HCT116 (cell line): ENCODE measurements around the gene TMEM242. TPM values are rescaled to one million over a fixed set of nuclear protein-coding genes. Genes with fewer than 3 reads are reported as not detected.

Source experiments
- ATAC-seq: fragments of 200-7000 bp; cut with Tn5 transposase; 2 replicates; pipeline ENCODE4 v1.9.1; 2020; ENCODE audit warnings: mild to moderate bottlenecking, moderate library complexity
- BruUV-seq: library from RNA; stranded (reverse); fragments of 400-500 nt; replicated peaks from 2 replicates; lab custom pipeline; 2021; lab: Mats Ljungman, UMichigan
- CTCF ChIA-PET: fragments of 300-600 bp; sonication (Branson Sonifier 250); formaldehyde crosslinking; loops from one replicate; lab custom pipeline; 2021; ENCODE audit warnings: antibody characterized with exemption; lab: Charles Lee
- POLR2A ChIA-PET: fragments of 300-600, 350-600 bp; sonication (Branson Sonifier 250); formaldehyde crosslinking; loops from one replicate; lab custom pipeline; 2021; ENCODE audit warnings: antibody characterized with exemption; lab: Charles Lee
- RAD21 ChIA-PET, 2 experiments: fragments of 300-600 bp; sonication (Branson Sonifier 250); formaldehyde crosslinking; loops; one replicate each; lab custom pipeline; 2023; ENCODE audit warnings: low total read pairs in 2 of 2; ENCODE audit not compliant: uncharacterized antibody in 2 of 2, unreplicated experiment in 2 of 2, low non-redundant PET in 1 of 2; lab: Charles Lee
- DNase-seq: peaks from one replicate; pipeline ENCODE4 v3.0.0-alpha.2; 2010; ENCODE audit warnings: low read depth, low spot score
- H2AFZ ChIP-seq: fragments of 200-600 bp; shearing (Covaris generic), sonication (generic); 2 replicates; pipeline ENCODE4 v1.6.1; 2017; ENCODE audit warnings: low read depth, mixed run types, mixed read lengths, antibody characterized with exemption, low read length; ENCODE audit not compliant: poor library complexity, severe bottlenecking
- H3K27ac ChIP-seq: 2 replicates; pipeline ENCODE4 v1.5.1; 2012; ENCODE audit warnings: low read depth, low read length
- H3K27me3 ChIP-seq: fragments of 200-600 bp; sonication (generic); 2 replicates; pipeline ENCODE4 v1.6.1; 2016; ENCODE audit warnings: mixed run types, low read length, mixed read lengths; ENCODE audit not compliant: insufficient read depth
- H3K36me3 ChIP-seq, 2 experiments: fragments of 200-500 bp in 1 of 2; fragments of 200-600 bp in 1 of 2; sonication (Bioruptor generic) in 1 of 2; sonication (generic) in 1 of 2; 2 replicates each; pipeline versions ENCODE4 v1.5.1 to v1.6.1; 2014 to 2016; ENCODE audit warnings: low read length in 2 of 2, inconsistent platforms in 1 of 2, mixed read lengths in 1 of 2, mixed run types in 1 of 2; ENCODE audit not compliant: insufficient read depth in 2 of 2, control insufficient read depth in 1 of 2
- H3K4me1 ChIP-seq, 2 experiments: fragments of 200-600 bp in 1 of 2; sonication (generic) in 1 of 2; 2 replicates each; pipeline versions ENCODE4 v1.5.1 to v1.6.1; 2012 to 2017; ENCODE audit warnings: low read length in 2 of 2, inconsistent platforms in 1 of 2, mild to moderate bottlenecking in 1 of 2, mixed read lengths in 1 of 2, mixed run types in 1 of 2, moderate library complexity in 1 of 2; ENCODE audit not compliant: insufficient read depth in 2 of 2, control insufficient read depth in 1 of 2
- H3K4me2 ChIP-seq: fragments of 200-600 bp; sonication (generic); 2 replicates; pipeline ENCODE4 v1.6.1; 2017; ENCODE audit warnings: mixed run types, low read length, mixed read lengths
- H3K4me3 ChIP-seq, 2 experiments: fragments of 200-600 bp in 1 of 2; sonication (generic) in 1 of 2; replicated peaks in 1 of 2; 2 replicates each; pipeline ENCODE4 v1.5.1; 2011 to 2016; ENCODE audit warnings: low read length in 2 of 2, control low read depth in 1 of 2, low read depth in 1 of 2, mild to moderate bottlenecking in 1 of 2, mixed read lengths in 1 of 2, mixed run types in 1 of 2
- H3K79me2 ChIP-seq: fragments of 200-600 bp; sonication (generic); 2 replicates; pipeline ENCODE4 v1.6.1; 2017; ENCODE audit warnings: mild to moderate bottlenecking, mixed run types, low read length, moderate library complexity, mixed read lengths; ENCODE audit not compliant: insufficient read depth
- H3K9ac ChIP-seq: fragments of 200-600 bp; sonication (generic); 2 replicates; pipeline ENCODE4 v1.6.1; 2016; ENCODE audit warnings: low read length, mixed read lengths
- H3K9me2 ChIP-seq: fragments of 200-600 bp; sonication (generic), shearing (Covaris generic); 2 replicates; pipeline ENCODE4 v1.6.1; 2017; ENCODE audit warnings: mixed run types, mild to moderate bottlenecking, moderate library complexity; ENCODE audit not compliant: insufficient read depth
- H3K9me3 ChIP-seq, 2 experiments: fragments of 200-500 bp in 1 of 2; fragments of 200-600 bp in 1 of 2; sonication (Bioruptor generic) in 1 of 2; sonication (generic) in 1 of 2; 2 replicates each; pipeline ENCODE4 v1.6.1; 2014 to 2017; ENCODE audit warnings: low read length in 2 of 2, mixed read lengths in 2 of 2, inconsistent platforms in 1 of 2, low read depth in 1 of 2, mild to moderate bottlenecking in 1 of 2, mixed run types in 1 of 2, moderate library complexity in 1 of 2; ENCODE audit not compliant: control insufficient read depth in 1 of 2, insufficient read depth in 1 of 2
- H4K20me1 ChIP-seq: fragments of 200-600 bp; sonication (generic), shearing (Covaris generic); 2 replicates; pipeline ENCODE4 v1.6.1; 2017; ENCODE audit warnings: mixed run types, mild to moderate bottlenecking, moderate library complexity; ENCODE audit not compliant: insufficient read depth
- YY1 ChIP-seq: IDR thresholded peaks from 2 replicates; pipeline ENCODE4 v1.6.1; 2011; ENCODE audit warnings: low read length, low read depth, moderate library complexity, mild to moderate bottlenecking; ENCODE audit not compliant: insufficient replicate concordance; ENCODE audit errors: extremely low read depth
- intact Hi-C: fragments of 100-400 bp; cut with micrococcal nuclease; formaldehyde crosslinking; loops from 2 replicates; pipeline ENCODE4 v1.10.0; 2022
- total RNA-seq: library from RNA; stranded (reverse); gene quantifications from one replicate; pipeline ENCODE4 v1.2.1, GENCODE V29; 2021; ENCODE audit not compliant: unreplicated experiment
- TF ChIP-seq, protein P1 (sequence below), 3 experiments: fragments of 200-600 bp in 1 of 3; sonication (generic) in 1 of 3; IDR thresholded peaks in 2 of 3; conservative IDR thresholded peaks in 1 of 3; 2 replicates each; pipeline ENCODE4 v1.5.1; 2012 to 2017; ENCODE audit warnings: low read depth in 2 of 3, low read length in 2 of 3, antibody characterized with exemption in 1 of 3, borderline replicate concordance in 1 of 3, control low read depth in 1 of 3, mild to moderate bottlenecking in 1 of 3, mixed read lengths in 1 of 3, mixed run types in 1 of 3, moderate library complexity in 1 of 3; ENCODE audit not compliant: insufficient read depth in 1 of 3

The TMEM242 gene
- total RNA-seq, 1 experiment from 2014 or later = 11.6 TPM

DNA sequence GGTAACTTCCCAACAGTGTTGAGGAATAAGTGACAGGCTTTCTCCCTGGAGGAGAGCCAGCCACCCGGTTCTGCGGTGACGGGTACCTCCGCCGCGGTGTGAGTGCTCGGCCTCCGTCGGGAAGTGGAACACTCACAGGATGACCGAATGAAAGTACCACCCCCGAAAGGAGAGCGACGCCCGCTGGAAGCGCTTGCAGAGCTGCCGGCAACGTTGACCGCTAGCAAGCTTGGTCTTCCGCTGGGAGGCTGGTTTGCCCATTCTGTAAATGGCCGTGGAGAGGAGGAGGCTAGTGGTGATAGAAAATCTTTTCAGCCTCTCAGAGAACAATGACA, 614 bp upstream of the TMEM242 start:
- intact Hi-C loops = loop anchor here (2.0 to 5.0 kb wide), 2 partner anchors 288 to 433 kb away; no protein-coding TSS in a partner anchor
- H3K27me3 ChIP-seq = peaks cover 15% of the 10 kb centered on the region; the same call in 1 of the 2 replicates
- H3K9me3 ChIP-seq = no peaks in the 10 kb centered on the region
- CTCF ChIA-PET = interaction anchor here (2.8 to 3.1 kb wide), 2 partner anchors 9 to 12 kb away, joined by 11 to 17 read pairs; no protein-coding TSS in a partner anchor
- RAD21 ChIA-PET = no interaction called here
- H3K9me2 ChIP-seq = no peaks in the 10 kb centered on the region
- POLR2A ChIA-PET = interaction anchor here (0.9 to 1.9 kb wide), 5 partner anchors 9 to 289 kb away, joined by 3 to 6 read pairs (median 3); no protein-coding TSS in a partner anchor
- peaks cover 17% of the 10 kb centered on the region for H3K79me2 ChIP-seq
- peak overlapping the region; percentile 52 for H3K27ac ChIP-seq
- 0 out of 4 replicates have a peak, but pooled peaks cover 2 to 4% of the 10 kb centered on the region in 2 experiments for H3K36me3 ChIP-seq
- DNase-seq (peak; percentile 45), ATAC-seq (peak; percentile 59)
- TSS peak; percentile 90 for BruUV-seq
- H3K4me2 ChIP-seq = peak overlapping the region; percentile 85
- peaks cover 3 to 11% of the 10 kb centered on the region in 2 experiments; a peak in 3 of 4 replicates for H3K4me1 ChIP-seq
- peak overlapping the region; percentile 40 for H2AFZ ChIP-seq
- peak overlapping the region; percentile 75 for H3K9ac ChIP-seq
- no peak for TF ChIP-seq YY1
- TF ChIP-seq, protein P1, sequence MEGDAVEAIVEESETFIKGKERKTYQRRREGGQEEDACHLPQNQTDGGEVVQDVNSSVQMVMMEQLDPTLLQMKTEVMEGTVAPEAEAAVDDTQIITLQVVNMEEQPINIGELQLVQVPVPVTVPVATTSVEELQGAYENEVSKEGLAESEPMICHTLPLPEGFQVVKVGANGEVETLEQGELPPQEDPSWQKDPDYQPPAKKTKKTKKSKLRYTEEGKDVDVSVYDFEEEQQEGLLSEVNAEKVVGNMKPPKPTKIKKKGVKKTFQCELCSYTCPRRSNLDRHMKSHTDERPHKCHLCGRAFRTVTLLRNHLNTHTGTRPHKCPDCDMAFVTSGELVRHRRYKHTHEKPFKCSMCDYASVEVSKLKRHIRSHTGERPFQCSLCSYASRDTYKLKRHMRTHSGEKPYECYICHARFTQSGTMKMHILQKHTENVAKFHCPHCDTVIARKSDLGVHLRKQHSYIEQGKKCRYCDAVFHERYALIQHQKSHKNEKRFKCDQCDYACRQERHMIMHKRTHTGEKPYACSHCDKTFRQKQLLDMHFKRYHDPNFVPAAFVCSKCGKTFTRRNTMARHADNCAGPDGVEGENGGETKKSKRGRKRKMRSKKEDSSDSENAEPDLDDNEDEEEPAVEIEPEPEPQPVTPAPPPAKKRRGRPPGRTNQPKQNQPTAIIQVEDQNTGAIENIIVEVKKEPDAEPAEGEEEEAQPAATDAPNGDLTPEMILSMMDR (IDR thresholded peaks at IDR 0.05 in 2 of 3, conservative IDR thresholded peaks at IDR 0.05 in 1 of 3; ENCODE audit: borderline replicate concordance in 1 of 3, insufficient read depth in 1 of 3, low read depth in 2 of 3, low read length in 2 of 3) = 0 out of 6 replicates have a peak, but pooled peaks of 1 of the 3 experiments have one; percentile 1
- peak overlapping the region; percentile 72 to 94 for H3K4me3 ChIP-seq
- no peaks in the 10 kb centered on the region for H4K20me1 ChIP-seq

DNA sequence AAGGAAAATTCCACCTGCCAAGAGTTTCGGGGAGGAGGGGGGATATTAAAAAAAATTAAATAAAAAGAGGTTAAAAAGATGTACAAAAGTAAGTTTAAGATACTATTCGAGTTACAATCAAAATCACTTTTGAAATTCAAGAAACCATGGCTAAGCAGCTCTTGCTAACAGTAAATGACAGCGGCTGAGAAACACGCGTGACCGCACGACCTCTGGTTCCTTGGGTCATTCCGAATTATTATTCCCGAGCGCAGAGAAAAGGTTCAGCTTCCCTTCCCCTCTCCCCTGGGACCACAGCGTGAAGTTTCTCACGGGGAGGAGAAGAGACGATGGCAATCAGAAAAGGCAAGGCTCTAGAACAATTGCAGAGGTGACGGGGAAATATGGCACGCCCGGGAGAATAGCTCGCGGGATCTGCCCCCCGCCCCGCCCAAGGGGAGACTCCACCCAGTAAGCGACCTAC, 496 bp downstream of the TMEM242 start:
- Histone ChIP-seq H3K4me2 (peak overlapping the region; percentile 85), H3K36me3 (0 out of 4 replicates have a peak, but pooled peaks cover 2 to 4% of the 10 kb centered on the region in 2 experiments), H3K9me2 (no peaks in the 10 kb centered on the region), H3K27me3 (peaks cover 9% of the 10 kb centered on the region; the same call in 1 of the 2 replicates), H3K4me1 (peaks cover 3 to 11% of the 10 kb centered on the region in 2 experiments; a peak in 3 of 4 replicates), H2AFZ (no peak overlapping the region), H3K27ac (peak overlapping the region; percentile 52), H3K79me2 (peaks cover 17% of the 10 kb centered on the region), H3K9me3 (no peaks in the 10 kb centered on the region), H4K20me1 (no peaks in the 10 kb centered on the region), H3K4me3 (peak overlapping the region; percentile 72 to 94), H3K9ac (peak overlapping the region; percentile 75)
- POLR2A ChIA-PET = interaction anchor here (1.3 to 1.9 kb wide), 3 partner anchors 8 to 290 kb away, joined by 5 to 6 read pairs (median 5); no protein-coding TSS in a partner anchor
- BruUV-seq = no TSS peak
- CTCF ChIA-PET = interaction anchor here (2.8 to 3.1 kb wide), 2 partner anchors 8 to 13 kb away, joined by 11 to 17 read pairs; no protein-coding TSS in a partner anchor
- ATAC-seq = no peak
- intact Hi-C loops = loop anchor here (2.0 to 5.0 kb wide), 2 partner anchors 289 to 434 kb away; no protein-coding TSS in a partner anchor
- TF ChIP-seq, protein P1 (IDR thresholded peaks at IDR 0.05 in 2 of 3, conservative IDR thresholded peaks at IDR 0.05 in 1 of 3; ENCODE audit: borderline replicate concordance in 1 of 3, insufficient read depth in 1 of 3, low read depth in 2 of 3, low read length in 2 of 3) = no peak
- DNase-seq = no peak
- RAD21 ChIA-PET = interaction anchor here in 1 of 2 experiments (0.7 kb wide), 1 partner anchor 290 kb away, joined by 3 read pairs; no protein-coding TSS in a partner anchor
